IPS-NIHi7 (cell line): Measurements from ENCODE around the gene CLEC3B.
A peak's percentile ranks its signal among the peaks of the same experiment; 100 is the strongest.
"Not testable (repeated sequence)": the region's sequence is repeated elsewhere in the genome, so short reads cannot be mapped to it uniquely, and the experiment has no call there.

Experiments
- DNase-seq: peaks from one replicate; pipeline ENCODE4 v3.0.0; 2012; ENCODE audit warnings: mixed read lengths; ENCODE audit errors: extremely low spot score

CLEC3B gene

GRCh38 chr3:45066109-45066801 is 40.2 kb downstream of the CLEC3B start:
- no peak for DNase-seq

DNA sequence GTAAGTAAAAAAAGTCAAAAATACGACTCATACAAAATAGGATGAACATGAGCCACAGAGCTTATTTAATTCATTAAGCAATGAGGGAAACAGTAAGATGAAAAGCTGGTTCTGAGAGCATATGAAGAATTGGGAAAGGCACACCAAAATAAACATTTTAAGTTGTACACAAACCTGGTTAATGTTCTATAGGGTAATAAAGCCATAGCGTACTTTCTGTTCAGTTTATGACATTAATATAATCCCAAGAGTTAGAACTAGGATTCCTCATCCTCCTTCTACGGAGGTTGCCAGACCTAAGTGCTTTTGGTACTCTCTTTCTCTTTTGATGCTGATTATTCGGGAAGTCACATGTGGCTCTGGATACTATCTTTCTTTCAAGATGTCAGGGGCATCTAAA is 41.4 kb downstream of the CLEC3B start:
- no peak for DNase-seq

GRCh38 chr3:45067941-45068340 is 41.8 kb downstream of the CLEC3B start:
- no peak for DNase-seq

- no peak for DNase-seq
Measured at GRCh38 chr3:45071075-45071474, 45.0 kb downstream of the CLEC3B start.

DNA sequence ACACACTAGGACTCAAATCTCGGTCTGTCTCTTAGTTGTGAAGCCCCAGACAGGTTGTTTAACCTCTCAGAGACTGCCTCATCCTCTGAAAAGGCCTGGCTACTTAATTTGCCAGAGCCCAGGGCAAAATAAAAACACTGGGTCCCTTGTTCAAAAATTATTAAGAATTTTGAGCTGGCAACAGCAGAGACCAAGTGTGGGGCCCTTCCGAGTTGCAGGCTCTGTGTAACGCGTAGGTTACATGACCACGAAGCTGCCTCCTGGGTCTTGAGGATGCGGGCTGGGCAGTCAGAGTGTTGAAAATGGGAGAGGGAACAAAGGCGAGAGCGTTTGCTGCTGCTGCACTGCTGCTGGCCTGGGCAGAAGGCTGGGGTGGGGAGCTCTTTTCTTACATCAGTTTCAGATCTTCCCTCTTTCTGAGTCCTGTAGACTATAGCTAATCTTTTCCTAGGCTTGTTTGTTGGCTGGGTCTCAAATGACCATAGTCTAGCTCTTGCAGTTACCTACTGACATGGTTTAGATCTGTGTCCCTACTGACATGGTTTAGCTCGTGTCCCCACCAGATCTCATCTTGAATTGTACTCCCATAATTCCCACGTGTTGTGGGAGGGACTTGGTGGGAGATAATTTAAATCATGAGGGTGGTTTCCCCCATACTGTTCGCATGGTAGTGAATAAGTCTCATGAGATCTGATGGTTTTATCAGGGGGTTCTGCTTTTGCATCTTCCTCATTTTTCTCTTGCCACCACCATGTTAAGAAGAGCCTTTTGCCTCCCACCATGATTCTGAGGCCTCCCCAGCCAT is 49.9 kb downstream of the CLEC3B start:
- DNase-seq, result no peak

DNA sequence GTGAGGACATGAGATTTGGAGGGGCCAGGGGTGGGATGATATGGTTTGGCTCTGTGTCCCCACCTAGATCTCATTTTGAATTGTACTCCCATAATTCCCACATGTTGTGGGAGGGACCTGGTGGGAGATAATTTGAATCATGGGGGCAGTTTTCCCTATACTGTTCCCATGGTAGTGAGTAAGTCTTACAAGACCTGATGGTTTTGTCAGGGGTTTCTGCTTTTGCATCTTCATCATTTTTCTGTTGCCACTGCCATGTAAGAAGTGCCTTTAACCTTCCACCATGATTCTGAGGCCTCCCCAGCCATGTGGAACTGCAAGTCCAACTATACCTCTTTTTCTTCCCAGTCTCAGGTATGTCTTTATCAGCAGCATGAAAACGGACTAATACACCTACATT is 52.2 kb downstream of the CLEC3B start:
- DNase-seq, result not testable (repeated sequence)

- DNase-seq, result peak; percentile 37
Measured at GRCh38 chr3:45078910-45079522, 52.9 kb downstream of the CLEC3B start.

DNA sequence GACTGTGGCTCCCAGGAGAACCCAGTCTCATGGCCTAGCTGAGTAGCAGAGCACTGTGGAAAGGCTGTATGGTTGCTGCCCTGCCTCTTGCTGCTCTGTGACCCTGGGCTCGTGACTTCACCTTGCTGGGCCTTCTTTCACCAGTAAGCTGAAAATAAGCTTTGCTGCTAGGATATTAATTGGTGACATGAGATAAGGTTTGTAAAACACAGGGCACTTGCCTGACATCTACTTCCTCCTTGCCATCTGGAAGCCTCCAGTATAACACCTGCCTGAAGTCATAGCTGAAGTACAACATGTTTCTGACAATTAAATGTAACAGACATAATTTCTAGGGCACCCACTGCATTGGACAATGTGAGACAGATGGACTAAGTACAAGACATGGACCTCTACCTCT is 53.6 kb downstream of the CLEC3B start:
- DNase-seq, result no peak

DNA sequence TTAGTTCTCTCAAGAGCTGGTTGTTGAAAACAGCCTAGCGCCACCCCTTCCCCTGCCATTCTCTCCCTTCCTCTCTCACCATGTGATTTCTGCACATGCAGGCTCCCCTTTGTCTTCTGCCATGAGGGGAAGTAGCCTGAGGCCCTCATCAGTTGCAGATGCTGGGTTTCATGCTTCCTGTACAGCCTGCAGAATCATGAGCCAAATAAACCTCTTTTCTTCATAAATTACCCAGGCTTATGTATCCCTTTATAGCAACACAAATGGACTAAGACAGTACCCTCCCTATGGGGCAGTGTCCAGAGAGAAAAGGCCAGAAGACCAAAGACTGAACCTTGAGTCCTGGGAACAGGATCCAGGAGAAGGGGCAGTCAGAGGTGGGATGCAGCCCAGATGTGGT is 54.7 kb downstream of the CLEC3B start:
- no peak for DNase-seq

- DNase-seq, result no peak
Measured at GRCh38 chr3:45081506-45082141, 55.5 kb downstream of the CLEC3B start.

DNA sequence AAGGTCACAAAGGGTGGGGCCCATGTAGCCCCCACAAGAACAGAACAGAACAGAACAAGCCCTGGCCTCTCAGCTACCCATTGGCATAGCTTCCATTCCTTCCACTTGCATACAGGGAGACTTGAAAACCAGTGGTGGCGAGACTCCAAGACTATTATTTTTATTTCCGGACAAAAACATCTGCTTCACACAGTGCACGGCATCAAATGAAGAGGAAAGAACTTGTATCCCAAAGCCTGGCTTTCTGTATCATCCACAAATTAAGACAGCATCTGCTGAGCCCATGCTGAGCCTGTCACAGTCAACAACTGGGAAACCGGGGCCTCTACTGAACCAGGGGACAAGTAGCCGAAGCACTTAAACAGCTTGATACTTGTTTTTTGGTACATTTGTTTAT is 56.0 kb downstream of the CLEC3B start:
- DNase-seq, result no peak

DNA sequence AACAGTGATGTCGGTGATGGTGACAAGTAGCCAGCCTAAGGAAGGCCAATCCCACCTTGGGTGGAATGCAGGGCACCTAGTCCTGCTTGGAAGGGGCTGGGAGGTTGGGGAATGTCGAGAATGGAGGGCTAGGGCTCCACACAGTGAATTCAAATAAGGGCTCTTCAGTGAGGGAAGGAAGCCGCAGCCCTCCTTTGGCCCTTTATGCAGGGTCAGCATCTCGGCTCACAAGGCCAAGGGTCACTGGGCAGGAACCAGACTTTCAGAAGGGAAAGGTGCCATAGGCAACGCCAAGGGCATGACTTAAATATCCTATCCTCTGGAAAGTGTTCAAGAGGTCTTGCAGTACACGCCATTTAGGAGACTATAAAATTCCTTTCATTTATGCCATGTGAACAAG is 56.9 kb downstream of the CLEC3B start:
- DNase-seq, result no peak

- DNase-seq, result no peak
Measured at GRCh38 chr3:45084361-45084760, 58.3 kb downstream of the CLEC3B start.

DNA sequence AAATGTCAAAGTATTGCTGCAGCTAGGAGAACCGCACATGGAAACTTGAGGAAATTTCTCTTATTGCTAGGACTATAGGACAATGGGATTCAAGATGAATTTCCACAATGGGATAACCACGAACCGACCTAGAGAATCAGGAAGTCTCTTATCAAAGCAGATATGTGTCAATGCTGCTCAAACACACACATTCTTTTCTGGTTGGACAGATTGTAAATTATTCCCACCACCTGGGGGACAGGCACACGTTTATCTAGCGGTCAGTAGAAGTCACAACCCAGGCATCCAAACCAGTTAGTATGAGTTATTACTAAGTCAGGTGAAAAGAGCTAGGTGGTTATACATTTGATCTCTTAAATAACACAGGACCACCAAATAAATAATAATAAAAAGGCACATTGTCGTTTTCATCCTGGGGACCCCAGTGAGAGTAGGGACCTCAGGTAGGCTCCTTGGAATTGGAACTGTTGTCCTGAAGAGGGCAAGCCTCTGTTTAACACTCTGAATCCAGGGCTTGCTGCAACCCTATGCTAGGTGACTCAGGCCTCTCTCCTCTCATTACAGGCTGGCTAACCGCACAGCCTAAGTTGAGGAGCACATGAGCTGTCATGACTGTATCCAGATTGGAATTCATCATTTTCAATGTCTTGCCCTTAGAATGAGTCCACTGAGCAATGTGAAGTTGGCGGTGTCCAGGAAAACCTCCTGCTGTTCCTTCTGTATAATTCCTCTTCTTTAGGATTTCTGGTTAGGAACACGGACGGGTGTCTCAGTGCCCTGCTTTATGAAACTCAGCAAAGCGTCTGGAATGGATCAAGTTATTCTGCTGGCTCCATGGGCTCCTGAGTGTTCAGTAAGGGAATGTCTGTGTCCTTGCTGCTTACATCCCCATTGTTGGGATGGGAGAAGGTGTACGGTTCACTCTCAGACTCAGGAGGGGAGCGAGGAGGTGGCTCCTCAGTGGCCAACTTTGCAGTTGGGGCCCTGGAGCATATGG is 59.0 kb downstream of the CLEC3B start:
- DNase-seq, result no peak
